COLO668 (cell line): ENCODE measurements around the gene NT5DC3.

ENCODE experiments used
- DNase-seq: peaks from one replicate; lab custom pipeline; 2025; ENCODE audit not compliant: unreplicated experiment; lab: John Stamatoyannopoulos, UW

The NT5DC3 gene

DNA sequence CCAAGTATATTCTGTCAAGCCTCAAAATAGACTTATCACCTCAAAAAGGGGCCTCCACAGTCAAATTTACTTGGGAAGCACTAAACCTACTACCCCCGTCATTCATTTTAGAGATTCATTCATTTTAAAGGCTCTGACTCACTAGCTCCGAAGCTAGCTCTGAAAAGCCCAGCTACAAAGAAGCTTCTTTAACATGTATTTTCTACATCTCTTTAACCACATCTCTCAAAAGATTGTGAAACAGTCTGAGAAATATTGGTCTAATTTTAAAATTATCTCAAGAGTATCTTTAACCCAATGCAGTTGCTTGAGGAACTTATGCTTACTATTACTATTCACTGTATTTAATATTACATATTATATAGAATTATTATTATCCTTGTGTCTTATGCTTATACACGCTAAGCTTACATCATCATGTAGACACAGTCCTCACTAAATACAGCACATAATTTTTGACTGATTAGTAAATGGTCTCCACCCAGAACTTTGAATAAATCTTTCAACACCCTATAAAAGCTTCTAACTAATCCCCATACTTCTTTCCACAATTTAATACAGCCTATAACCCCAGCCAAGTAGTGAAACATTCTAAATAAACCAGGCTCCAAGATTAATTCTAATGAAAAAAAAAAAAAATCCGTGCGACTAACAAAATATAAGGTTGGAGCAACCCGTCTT is 7.8 kb downstream of the NT5DC3 start:
- DNase-seq: no peak

DNA sequence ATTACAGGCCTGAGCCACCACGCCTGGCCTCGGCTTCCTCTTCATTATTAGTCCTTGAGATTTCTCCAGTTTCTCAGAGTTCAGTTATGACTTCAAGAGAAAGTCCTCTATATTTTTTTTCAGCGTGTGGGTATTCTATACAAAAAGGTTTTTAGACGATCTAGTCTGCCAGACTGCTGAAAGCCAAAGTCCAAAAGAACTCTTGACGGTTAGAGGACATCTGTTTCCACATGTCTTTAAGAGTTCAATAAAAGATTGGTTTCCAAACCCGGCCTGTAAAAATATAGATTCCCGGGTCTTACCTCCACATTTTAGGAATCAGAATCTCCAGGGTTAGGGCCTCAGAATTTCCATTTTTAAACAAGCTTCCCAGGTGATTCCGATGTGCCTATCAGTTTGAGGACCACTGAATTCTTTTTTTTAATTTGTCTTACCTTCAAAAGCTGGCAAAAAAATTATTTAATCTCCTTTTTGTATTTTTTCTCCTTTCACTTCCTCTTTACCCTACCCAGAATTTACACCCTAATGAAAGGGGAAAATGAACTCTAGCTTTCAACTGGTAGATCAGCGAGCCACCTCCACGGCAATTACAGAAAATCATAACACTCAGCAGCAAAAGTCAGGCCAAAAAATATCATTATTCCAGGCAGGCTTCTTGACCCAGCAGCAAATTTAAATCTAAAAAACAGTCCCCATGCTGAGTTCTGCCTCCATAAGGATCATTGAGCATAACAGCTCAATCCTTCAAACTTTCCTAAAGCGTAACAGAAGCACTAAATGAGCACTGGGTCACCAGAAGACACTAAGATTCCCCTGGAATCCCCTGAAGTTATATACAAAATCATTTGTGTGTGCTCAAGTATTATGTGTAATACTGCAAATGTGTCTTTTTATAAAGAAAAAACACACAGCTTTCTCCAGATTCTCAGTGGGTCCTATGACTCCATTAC is 8.7 kb downstream of the NT5DC3 start:
- no peak for DNase-seq

DNA sequence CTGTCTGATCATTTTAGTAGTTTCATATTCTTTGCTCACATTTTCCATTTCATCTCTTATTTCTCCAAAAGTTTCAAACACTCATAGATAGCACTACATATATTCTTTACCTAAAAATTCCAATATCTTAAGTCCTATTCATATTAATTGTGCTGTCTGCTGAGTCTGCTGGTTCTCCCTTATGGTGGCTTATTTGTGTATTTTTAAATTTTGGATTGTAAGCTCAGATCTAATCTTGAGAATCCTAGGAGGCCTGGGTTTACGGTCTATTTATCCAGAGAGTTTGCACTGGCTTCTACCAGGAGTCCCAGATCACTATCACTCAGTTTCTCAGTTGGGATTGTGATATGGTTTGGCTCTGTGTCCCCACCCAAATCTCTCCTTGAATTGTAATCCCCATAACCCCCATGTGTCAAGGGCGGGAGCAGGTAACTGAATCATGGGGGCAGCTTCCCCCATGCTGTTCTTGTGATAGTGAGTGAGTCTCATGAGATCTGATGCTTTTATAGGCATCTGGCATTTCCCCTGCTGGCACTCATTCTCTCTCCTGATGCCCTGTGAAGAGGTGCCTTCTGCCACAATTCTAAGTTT is 10.2 kb downstream of the NT5DC3 start:
- DNase-seq: no peak

DNA sequence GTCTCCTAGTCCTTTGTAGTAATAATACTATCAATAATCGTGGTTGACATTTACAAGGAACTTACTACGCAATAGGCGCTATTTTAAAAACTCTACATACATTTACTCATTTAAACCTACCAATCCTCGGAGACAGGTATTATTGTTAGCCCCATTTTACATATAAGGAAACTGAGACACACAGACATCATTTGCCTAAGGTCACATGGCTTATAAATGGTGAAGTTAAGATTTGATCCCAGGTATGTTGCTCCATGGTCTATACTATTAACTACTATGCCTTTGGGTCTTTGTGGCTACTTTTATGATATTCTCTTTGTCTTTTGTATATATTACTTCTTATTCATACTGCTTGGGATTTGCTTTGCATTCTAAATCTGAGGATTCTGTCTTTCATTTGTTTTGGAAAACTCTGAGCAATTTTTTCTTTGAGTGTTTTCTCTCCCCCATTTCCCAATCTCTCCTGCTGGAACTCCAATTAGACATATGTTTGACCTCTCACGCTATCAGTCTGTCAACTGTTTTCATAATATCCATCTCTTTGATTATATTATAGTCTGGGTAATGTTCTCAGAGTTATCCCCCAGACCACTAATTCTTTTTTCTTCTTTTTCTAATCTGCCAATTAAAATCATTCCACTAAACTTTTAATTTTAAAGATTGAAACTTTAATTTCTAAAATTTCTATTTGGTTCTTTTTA is 10.9 kb downstream of the NT5DC3 start:
- no peak for DNase-seq

DNA sequence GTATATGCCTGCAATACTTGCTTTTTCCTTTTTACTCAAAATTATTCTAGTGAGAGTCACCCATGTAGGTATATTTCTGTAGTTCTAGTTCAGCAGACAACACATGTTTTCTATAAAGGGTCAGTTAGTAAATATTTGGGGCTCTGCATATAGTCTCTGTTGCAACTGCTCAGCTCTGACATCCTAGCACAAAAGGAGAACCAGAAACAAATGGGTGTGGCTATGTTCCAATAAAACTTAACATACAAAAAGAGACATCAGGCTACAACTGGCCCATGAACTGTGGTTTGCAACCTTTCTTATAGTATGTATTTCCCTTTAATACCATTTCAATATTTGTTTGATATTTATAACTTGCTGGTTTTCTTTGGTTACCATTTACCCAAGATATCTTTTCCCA is 11.9 kb downstream of the NT5DC3 start:
- no peak for DNase-seq

DNA sequence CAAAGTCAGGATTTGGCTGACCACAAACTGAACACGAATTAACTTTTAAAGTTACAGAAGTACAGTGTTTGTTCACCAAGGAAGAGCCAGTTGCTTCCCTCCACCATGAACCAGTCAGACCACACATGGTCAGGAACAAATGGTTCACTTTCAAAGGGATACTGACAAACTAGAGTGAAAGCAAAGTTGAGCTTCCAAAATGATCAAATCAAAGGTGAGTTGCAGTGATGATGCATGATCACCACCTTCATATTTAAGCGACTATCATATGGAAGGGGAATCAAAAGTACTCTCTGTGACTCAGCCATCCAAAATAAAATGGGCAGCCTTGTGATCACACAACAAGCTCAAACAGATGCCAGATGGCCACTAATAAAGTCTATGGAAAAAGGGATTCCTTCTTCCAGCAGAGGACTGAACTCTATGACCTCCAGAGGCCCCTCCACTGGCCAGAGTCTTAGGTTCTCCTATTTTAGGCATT is 13.1 kb downstream of the NT5DC3 start:
- no peak for DNase-seq

DNA sequence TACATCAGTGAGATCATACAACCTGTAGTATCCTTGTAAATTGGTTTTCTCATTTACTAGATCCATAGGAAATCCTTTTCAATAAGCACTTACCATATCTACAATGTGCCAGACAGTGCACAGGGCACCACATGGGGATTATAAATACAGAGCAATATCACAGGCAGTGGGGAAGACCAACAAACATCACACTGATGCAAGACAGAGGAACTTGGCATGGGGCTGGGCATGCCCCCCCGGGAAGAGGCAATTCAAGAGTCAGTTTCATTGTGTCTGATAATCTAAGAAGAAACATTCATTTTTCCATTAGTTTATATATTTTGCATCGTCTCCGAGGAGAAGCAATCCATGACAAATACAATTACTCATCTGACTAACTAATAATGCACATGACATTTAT is 16.2 kb downstream of the NT5DC3 start:
- DNase-seq: no peak

DNA sequence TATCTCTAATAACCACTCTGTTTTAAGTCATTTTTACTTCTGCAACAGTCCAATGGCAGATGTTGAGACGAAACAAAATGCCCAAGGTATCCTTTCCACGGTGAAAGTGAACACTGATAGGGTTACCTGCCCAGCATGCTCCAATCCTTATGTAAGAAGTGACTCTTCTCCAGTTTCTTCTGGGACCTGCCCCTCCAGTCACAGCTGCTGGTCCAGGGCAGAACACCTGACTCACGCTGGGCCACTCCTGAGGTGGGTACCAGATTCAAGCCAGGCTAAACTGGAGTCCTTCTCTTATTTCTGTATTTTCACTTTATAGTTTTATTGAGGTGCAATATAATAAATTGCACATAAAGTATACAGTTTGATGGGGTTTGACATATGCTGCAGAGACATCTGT is 16.7 kb downstream of the NT5DC3 start:
- DNase-seq: no peak

DNA sequence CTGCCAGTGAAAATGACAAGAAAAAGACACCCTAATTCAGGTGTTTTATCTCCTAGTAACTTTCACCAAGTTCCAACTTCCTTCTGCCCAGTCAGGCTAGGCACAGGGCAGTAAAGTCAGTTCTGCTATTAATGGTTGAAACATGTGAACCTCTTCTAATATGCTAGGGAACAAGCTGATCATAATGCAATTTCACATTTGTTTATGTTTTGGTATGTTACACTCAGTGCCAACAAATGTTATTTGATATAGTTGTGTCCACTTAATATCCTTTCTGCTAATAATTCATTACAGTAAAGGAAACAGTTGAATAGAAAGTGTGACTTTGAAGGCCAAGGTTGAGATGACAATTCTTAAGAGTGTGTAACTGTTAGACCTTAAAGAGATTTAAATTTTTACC is 17.2 kb downstream of the NT5DC3 start:
- no peak for DNase-seq

DNA sequence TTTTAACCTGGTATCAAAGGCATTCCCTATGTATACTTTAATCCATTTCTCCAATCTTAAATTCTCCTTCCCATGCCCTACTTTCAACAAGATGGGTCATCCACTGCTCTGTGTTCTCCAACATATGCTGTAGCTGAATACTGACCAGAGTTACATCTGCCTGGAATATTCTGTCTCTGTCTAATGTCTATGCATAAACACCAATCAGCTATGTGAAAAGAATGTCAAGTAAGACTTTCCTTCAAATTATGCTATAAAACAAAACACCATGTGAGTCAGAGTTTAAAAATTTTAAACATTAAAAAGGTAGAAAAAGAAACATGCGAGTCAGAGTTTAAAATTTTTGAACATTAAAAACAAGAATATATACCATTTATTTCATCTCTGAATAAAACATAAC is 19.3 kb downstream of the NT5DC3 start:
- no peak for DNase-seq

DNA sequence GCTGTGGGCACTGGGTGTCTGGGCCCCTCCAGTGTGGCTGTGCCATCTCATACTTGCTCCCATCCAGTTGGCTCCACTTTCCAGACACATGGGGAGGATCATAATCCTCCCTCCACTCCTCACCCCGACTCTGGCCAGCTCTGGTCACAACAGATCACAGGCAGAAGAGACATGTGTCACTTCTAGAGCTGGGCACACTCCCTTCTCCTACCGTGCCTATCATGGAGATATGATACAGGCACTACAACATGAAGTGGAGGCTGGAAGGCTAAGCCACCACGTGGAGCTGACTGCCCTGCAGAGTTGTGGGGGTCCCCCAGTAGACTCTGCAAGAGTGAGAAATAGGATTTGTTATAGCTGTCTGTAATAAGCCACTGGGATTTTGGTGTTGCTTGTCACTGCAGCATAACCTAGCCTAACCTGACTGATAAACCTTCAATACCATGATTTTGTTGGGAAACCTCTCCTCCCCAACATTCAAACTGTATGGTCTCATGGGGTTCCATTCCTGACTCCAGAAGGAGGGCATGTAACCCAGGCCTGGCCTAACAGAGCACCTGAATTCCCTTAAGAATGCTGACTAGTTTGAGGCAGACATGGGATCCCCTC is 20.0 kb downstream of the NT5DC3 start:
- no peak for DNase-seq

DNA sequence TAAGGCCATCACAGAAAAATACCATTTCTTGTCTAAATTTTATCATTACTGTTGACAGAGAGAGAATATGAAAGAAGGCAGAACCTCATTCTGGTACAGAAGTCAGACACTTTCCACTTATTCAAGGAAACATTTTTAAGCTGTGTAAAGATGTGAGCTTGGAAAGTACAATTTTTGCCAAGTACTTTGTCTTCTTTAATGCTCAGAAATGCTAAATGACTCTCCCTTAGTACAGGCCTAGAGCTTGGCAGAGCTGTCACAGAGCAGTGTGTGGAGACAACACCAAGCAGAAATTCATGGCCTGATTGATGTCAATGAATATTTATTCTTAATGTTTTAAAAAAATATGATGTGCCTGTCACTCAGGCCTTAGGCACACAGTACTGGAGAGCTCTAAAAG is 20.7 kb downstream of the NT5DC3 start:
- no peak for DNase-seq

DNA sequence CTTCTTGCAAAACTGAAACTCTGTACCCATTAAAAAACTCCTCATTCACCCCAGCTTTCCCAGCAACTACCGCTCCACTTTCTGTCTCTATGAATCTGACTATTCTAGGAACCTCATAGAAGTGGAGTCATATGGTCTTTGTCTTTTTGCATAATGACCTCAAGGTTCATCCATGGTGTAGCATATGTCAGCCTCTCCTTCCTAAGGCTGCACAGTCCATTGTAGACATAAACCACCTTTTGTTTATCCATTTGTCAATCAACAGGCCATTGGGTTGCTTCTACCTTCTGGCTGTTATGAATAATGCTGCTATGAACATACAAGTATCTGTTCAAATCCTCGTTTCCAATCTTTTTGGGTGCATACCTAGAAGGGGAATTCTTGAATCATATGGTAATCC is 21.1 kb downstream of the NT5DC3 start:
- no peak for DNase-seq

DNA sequence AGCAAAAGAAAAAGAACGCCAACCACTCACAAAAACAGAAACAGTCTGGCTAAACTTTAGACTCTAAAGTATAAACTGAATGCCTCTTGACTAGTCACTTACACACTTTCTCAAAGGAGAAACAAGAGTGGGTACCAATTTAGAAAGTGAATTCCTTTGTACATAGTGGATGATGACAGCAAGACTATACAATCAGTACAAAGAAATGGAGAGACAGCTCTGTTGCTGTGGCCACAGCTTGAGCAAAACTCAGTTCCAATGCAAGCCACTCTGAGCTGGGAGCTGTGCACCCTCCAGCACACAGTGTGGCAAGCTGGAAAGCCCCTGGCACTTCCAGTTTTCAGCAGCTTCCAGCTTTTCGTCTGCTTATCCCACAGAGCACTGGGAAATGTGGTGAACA is 21.7 kb downstream of the NT5DC3 start:
- DNase-seq: no peak

DNA sequence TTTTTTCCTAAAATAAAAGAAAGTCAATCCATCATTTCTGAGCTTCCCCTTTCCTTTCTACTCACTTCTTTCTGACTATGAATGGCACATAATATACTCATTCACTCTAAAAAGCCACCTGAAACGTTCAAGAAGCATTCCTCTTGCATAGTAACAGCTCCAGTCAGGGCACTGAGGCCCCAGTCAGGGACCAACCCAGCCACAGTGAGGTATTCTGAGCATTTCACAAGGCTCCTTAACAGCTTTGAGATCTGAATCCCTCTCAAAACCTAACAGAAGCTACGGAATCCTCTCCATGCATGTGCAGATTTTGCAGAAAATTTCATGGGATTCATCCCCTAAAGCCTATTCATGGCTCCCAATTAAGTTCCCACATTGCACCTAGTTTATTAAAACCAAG is 23.2 kb downstream of the NT5DC3 start:
- no peak for DNase-seq

DNA sequence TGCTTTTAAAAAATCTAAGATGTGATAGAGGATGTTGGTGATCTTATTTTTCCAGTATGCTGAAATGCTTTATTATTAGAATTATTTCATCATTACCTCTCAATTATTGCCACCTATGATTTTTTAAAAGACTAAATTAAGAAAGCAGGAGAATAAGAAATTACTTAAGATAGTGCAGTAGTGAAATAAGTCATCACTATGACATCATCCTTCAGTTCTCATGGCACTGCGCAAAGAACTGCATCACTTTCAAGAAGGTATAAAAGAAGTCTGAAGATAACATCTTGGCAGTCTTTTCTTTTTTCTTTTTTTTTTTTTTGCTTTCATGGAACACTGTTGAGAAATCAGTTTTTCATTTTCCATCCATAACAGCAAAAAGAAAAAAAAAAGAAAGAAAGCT is 24.4 kb downstream of the NT5DC3 start:
- no peak for DNase-seq

DNA sequence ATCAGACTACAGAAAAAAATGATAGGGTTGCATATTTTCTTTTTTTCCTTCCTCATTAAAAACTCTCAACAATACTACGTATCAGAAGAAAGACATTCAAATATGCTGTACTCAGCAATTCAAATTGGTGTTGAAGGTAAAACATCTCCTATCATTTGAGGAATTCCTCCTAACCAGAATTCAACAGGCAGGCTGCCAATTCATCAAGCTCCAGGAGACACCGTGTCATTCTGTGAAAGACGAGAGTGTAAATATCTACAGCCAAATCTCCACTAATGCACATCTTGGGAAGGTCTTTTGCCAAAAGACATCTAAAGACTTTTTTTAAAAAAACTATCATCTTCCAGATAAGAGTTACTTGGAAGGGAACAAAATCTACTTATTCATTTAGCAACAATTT is 26.6 kb downstream of the NT5DC3 start:
- DNase-seq: no peak

DNA sequence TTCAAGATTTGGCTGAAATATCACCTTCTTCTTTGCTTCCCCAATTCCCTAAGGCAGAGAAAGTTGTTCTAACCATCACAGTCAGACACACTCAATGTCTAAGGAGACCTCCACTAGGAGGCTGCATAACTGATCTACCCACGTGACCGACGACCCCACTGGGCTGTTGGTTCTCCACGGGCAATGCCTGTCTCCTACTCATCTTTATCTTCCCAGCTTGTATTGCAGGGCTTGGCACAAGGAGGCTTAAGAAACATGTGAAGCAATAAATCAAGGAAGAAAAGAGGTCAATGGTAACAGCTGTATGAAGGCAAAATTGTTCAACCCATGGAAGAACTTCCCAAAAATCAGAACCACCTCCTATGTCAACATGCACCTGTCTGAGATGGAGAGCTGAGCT is 27.1 kb downstream of the NT5DC3 start:
- DNase-seq: no peak

DNA sequence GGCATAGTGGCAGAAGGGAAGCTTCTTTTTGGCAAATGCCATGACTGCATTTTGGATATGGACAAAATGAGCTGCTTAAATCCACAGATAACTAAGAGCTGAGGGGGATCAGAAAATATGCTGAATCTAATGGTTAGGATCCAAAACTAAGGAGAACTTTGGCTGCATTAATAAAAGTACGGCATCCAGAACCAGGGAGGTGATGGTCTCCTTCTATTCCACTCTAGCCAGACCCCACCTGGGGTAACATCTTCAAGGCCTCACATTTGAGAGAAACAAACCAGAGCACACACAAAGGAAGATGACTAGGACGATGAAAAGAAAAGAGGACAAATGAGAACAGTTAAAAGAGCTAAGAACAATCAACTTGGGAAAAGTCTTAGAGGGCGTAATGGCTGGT is 27.6 kb downstream of the NT5DC3 start:
- no peak for DNase-seq

DNA sequence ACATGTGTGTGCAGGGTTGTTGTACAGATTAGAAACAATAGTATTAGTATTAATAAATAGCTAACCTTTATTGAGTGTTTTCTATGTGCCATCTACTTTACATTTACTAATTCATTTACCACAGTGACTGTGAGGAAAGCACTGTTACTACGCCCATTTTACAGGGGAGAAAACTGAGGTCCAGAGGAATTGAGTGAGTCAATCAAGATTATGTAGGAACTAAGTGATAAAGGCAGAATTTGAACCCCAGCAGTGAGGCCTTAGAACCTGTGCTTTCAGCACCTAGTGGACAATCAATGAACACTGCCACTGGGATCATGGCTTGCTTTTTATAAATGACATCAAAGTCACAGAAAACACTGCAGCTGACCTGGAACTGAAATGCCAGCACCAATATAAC is 28.2 kb downstream of the NT5DC3 start:
- DNase-seq: no peak

DNA sequence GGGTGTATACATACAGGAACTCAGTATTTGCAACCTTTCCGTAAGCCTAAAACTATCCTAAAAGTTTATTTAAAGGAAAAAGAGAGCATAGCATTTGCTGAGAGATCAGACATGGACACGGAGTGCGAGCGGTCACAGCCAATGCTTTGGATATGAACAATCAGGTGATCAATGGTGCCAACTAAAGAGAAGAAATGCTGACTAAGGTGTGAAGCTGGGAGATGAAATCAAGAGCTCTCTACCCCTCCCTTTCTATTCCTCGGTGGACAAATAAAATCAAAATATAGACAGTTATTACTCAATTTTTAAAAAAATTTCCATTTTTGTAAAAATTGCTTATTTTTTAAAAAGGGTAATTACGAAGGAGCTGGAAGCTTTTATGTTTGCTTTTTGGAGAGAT is 29.2 kb downstream of the NT5DC3 start:
- no peak for DNase-seq
